KMS-11 (cell line): ENCODE data around the gene TAGLN3.

ENCODE experiments used
- H2AFZ ChIP-seq: fragments of 200-600 bp; sonication (generic); 2 replicates; pipeline ENCODE4 v1.6.1; 2016; ENCODE audit warnings: antibody characterized with exemption, mixed run types, low read depth
- H3K27ac ChIP-seq: fragments of 200-600 bp; sonication (generic); 2 replicates; pipeline ENCODE4 v1.6.1; 2016; ENCODE audit warnings: mild to moderate bottlenecking, mixed run types
- H3K27me3 ChIP-seq: fragments of 200-600 bp; sonication (generic); 2 replicates; pipeline ENCODE4 v1.6.1; 2017; ENCODE audit warnings: mild to moderate bottlenecking, low read depth, mixed run types, moderate library complexity; ENCODE audit not compliant: insufficient read depth
- H3K36me3 ChIP-seq: fragments of 200-600 bp; sonication (generic); 2 replicates; pipeline ENCODE4 v1.6.1; 2017; ENCODE audit warnings: mild to moderate bottlenecking, mixed run types; ENCODE audit not compliant: insufficient read depth
- H3K4me1 ChIP-seq: fragments of 200-600 bp; sonication (generic); 2 replicates; pipeline ENCODE4 v1.6.1; 2016; ENCODE audit warnings: mild to moderate bottlenecking, low read depth, mixed run types; ENCODE audit not compliant: poor library complexity, severe bottlenecking
- H3K4me2 ChIP-seq: fragments of 200-600 bp; sonication (generic); 2 replicates; pipeline ENCODE4 v1.7.0; 2016; ENCODE audit warnings: mild to moderate bottlenecking, mixed run types
- H3K4me3 ChIP-seq: fragments of 200-600 bp; sonication (generic); IDR thresholded peaks from 2 replicates; pipeline ENCODE4 v1.6.1; 2017; ENCODE audit warnings: low read depth, low read length, mixed read lengths; ENCODE audit not compliant: insufficient read depth
- H3K79me2 ChIP-seq: fragments of 200-600 bp; sonication (generic); 2 replicates; pipeline ENCODE4 v1.6.1; 2016; ENCODE audit warnings: low read depth, mixed run types; ENCODE audit not compliant: insufficient read depth
- H3K9ac ChIP-seq: fragments of 200-600 bp; sonication (generic); 2 replicates; pipeline ENCODE4 v1.6.1; 2016; ENCODE audit warnings: mild to moderate bottlenecking, mixed run types
- H4K20me1 ChIP-seq: fragments of 200-600 bp; sonication (generic); 2 replicates; pipeline ENCODE4 v1.6.1; 2016; ENCODE audit warnings: mild to moderate bottlenecking, mixed run types; ENCODE audit not compliant: insufficient read depth
- TF ChIP-seq, protein P1 (sequence below): fragments of 200-600 bp; sonication (generic); conservative IDR thresholded peaks from 2 replicates; pipeline ENCODE4 v1.6.1; 2017; ENCODE audit warnings: low read depth, mild to moderate bottlenecking, antibody characterized with exemption, low read length, moderate library complexity, mixed read lengths

The TAGLN3 gene

DNA sequence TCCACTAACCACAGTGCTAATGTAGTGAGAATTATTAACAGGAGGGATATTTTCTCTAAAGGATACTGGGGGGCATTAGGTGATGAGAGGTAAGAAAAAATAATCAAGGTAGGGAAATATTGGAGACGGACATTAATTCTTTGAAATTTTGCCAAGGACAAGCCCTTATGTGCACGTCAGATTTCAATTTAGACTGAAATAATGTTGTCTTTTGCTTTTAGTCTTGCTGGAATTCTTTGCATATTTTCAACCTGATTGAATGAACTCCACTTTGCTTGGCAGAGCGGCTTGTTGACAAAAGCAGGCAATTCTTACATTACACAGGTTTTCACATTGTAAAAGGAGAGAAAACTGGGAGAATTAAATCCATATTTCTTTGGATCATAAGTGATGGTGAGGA, 62.4 kb downstream of the TAGLN3 start:
- TF ChIP-seq, protein P1, sequence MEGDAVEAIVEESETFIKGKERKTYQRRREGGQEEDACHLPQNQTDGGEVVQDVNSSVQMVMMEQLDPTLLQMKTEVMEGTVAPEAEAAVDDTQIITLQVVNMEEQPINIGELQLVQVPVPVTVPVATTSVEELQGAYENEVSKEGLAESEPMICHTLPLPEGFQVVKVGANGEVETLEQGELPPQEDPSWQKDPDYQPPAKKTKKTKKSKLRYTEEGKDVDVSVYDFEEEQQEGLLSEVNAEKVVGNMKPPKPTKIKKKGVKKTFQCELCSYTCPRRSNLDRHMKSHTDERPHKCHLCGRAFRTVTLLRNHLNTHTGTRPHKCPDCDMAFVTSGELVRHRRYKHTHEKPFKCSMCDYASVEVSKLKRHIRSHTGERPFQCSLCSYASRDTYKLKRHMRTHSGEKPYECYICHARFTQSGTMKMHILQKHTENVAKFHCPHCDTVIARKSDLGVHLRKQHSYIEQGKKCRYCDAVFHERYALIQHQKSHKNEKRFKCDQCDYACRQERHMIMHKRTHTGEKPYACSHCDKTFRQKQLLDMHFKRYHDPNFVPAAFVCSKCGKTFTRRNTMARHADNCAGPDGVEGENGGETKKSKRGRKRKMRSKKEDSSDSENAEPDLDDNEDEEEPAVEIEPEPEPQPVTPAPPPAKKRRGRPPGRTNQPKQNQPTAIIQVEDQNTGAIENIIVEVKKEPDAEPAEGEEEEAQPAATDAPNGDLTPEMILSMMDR, result no peak
- H3K27me3 ChIP-seq, result no peaks in the 10 kb centered on the region
- H3K4me2 ChIP-seq, result no peak overlapping the region
- no peaks in the 10 kb centered on the region for H3K36me3 ChIP-seq
- H3K79me2 ChIP-seq, result no peaks in the 10 kb centered on the region
- no peak overlapping the region for H3K9ac ChIP-seq
- no peak overlapping the region for H3K4me3 ChIP-seq
- no peaks in the 10 kb centered on the region for H3K4me1 ChIP-seq
- H3K27ac ChIP-seq, result no peak overlapping the region
- no peak overlapping the region for H2AFZ ChIP-seq
- no peaks in the 10 kb centered on the region for H4K20me1 ChIP-seq
